CMK (cell line): ENCODE measurements around the gene TLR10.
"Not testable (repeated sequence)": the region's sequence is repeated elsewhere in the genome, so short reads cannot be mapped to it uniquely, and the experiment has no call there.

Experiments used
- DNase-seq: peaks from one replicate; pipeline ENCODE4 v3.0.0-alpha.2; 2010; ENCODE audit warnings: low read depth

TLR10 gene, protein sequence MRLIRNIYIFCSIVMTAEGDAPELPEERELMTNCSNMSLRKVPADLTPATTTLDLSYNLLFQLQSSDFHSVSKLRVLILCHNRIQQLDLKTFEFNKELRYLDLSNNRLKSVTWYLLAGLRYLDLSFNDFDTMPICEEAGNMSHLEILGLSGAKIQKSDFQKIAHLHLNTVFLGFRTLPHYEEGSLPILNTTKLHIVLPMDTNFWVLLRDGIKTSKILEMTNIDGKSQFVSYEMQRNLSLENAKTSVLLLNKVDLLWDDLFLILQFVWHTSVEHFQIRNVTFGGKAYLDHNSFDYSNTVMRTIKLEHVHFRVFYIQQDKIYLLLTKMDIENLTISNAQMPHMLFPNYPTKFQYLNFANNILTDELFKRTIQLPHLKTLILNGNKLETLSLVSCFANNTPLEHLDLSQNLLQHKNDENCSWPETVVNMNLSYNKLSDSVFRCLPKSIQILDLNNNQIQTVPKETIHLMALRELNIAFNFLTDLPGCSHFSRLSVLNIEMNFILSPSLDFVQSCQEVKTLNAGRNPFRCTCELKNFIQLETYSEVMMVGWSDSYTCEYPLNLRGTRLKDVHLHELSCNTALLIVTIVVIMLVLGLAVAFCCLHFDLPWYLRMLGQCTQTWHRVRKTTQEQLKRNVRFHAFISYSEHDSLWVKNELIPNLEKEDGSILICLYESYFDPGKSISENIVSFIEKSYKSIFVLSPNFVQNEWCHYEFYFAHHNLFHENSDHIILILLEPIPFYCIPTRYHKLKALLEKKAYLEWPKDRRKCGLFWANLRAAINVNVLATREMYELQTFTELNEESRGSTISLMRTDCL

DNA sequence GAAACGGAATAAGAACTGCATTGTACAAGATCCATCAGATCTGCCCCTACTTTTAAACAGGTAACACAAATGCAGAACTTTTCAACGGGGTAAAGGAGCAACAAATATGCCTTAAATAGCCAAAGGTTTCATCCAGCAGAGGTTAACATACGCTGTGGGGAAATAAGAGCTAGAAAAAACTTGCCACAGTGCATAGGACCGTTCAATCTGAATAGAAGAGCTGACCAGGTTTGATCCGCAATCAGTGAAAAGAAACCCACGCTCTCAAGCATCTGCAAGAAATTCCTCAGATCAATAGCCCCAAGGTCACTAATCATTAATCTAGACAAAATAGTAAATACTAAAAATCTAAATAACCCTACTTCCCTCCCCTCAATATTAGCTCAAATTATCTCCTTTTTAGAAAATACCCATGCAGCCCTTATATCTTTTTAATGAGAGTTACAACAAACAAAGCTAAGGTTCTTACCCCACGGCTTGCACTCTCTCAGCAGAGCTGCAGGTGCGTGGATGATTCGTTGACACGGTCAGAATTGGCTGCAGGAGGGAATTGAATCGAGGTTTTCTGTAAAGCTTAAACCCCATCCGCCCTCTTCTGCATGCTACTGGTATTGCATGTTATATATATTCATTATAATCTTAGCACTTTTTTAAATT, at the start of gene TLR10:
TSS of gene TLR10 (minus strand) at position 539 of the 657 bp plus-strand sequence. CDS start 7,400 bp downstream, outside the sequence.
- DNase-seq, result no peak

DNA sequence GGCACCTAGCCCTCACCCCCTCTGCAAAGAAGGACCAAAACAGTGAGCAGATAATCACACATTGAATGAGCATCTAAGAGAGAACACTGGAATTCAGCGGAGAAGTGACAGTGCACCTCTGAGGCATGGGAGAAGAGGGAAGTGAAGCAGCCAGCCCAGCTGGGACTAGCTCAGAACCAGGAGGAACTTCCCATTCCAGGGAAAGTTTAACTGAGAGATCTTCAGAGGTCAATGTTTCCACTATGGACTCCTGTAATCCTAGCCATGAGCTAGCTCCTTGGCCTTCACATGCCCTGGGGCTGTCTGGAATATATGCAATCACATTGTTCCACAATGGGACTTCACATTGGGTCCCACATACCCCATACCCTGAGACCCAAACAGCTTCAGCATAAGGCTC, 49.4 kb upstream of the TLR10 start:
- no peak for DNase-seq

DNA sequence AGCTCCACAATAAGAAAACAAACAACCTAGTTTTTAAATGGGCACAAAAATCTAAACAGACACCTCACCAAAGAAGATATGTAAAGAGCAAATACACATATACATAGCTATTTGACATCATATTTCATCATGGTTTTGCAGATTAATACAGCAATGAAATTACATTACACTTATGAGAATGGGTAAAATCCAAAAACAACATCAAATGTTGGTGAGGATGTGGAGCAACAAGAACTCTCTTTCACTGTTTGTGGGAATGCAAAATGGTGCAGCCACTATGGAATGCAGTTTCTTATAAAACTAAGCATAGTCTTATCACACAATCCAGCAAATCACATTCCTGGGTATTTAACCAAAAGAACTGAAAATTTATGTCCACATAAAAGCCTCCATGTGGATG, 48.9 kb upstream of the TLR10 start:
- DNase-seq, result no peak

GRCh38 chr4:38829237-38829636, 46.4 kb upstream of the TLR10 start:
- no peak for DNase-seq

DNA sequence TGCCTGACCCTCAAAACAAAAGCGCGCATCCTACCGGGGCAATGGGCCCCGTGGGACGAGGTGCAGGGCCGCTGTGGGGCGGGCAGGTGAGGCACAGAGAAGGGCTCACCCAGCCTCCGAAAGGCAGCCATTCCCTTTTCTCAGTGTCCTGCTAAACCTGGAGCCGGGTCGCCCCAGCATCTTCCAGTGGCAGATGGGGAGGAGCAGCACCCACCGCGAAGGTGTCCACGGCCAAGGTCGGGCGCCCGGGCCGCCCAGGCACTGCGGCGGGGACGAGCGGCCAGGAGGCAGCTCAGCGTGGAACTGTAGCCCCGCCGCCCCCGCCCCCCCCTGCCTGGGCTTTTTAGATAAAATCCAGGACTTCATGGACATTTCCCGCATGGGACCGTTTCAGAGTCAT, 41.0 kb upstream of the TLR10 start:
- DNase-seq, result no peak

- DNase-seq, result no peak
These were observed 40.0 kb upstream of the TLR10 start for GRCh38 chr4:38822748-38823303.

- no peak for DNase-seq
These were observed 38.9 kb upstream of the TLR10 start for GRCh38 chr4:38821739-38822138.

DNA sequence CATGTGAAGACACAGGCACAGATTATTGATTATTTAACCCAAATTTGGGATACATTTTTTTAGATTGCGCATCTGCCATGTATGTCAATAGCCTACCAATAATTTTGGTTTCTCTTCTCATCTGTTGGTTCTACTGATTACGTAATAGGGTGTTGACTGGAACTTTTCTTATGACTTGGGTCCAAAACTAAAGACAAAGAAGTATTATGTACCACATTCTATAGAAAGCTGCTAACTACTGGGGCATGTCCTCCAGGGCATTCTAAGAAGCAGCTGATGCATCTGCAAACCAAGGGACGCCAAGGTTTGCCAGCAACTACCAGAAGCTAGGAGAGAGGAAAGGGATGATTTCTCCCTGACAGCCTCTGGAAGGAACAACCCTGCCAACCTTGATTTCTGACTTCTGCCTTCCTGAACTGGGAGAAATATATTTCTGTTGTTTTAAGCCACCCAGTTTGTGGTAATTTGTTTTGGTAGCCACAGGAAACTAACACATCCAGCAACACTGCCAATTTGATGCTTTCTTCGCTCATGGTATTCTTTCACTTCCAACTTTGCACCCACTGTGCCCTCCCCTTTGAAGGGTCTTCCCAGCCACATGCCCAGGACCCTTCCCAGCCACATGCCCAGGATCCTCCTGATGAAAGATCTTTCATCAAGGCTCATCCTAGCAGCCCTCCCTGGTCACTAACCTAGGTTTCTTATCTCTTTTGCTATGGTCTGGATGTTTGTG, 37.7 kb upstream of the TLR10 start:
- DNase-seq, result no peak

DNA sequence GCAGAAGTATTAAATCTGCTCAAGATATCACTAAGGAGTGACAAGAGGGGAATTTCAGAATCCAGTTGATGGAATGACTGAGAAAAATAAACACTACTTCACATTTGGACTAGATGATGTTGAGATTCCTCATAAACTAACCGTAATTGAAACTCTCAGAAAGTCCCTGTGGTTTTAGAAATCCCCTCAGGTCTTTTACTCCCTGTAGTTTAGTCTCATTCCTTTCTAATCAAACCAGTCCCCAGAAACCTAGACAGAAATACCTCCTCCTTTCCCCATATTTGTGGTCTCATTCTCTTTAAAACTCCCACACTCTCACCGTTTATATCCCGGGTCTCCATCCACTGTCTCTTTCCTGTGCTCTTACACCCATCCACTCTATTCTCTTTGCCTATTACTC, 36.8 kb upstream of the TLR10 start:
- no peak for DNase-seq

- DNase-seq, result no peak
These were observed 35.7 kb upstream of the TLR10 start for GRCh38 chr4:38818441-38818976.

GRCh38 chr4:38815885-38816782, 33.3 kb upstream of the TLR10 start:
- no peak for DNase-seq

DNA sequence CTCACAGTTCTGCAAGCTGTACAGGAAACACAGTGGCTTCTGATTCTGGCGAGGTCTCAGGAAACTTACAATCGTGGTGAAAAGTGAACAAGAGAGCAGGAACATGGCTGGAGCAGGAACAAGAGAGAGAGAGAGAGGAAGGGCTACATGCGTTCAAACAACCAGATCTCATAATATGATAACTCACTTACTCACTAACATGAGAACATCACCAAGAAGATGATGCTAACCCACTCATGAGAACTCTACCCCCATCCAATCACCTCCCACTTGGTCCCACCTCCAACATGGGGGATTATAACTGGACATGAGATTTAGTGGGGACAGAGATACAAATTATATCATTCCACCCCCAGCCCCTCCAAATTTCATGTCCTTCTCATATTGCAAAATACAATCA, 31.6 kb upstream of the TLR10 start:
- DNase-seq, result no peak

GRCh38 chr4:38811297-38811696, 28.5 kb upstream of the TLR10 start:
- no peak for DNase-seq

GRCh38 chr4:38807462-38807861, 24.7 kb upstream of the TLR10 start:
- not testable (repeated sequence) for DNase-seq

- not testable (repeated sequence) for DNase-seq
These were observed 23.5 kb upstream of the TLR10 start for GRCh38 chr4:38806251-38806650.

GRCh38 chr4:38805530-38806145, 22.8 kb upstream of the TLR10 start:
- DNase-seq, result peak; percentile 25

- peak; percentile 35 for DNase-seq
These were observed 22.0 kb upstream of the TLR10 start, which contains the start of gene TLR1 for GRCh38 chr4:38804654-38805295. Gene TLR1 (minus strand): TSS chr4:38804791. CDS start chr4:38798831, 5,960 bp downstream.

GRCh38 chr4:38803833-38804653, 21.3 kb upstream of the TLR10 start:
- no peak for DNase-seq
